ENCODE measurements around the gene STOML1. TPM values are rescaled to one million over a fixed set of nuclear protein-coding genes. Genes with fewer than 3 reads are reported as not detected.
"Not testable (repeated sequence)": the region's sequence is repeated elsewhere in the genome, so short reads cannot be mapped to it uniquely, and the experiment has no call there.

Gene STOML1
- total and polyA plus RNA-seq, 4 donors, result 10.5 to 19.2 (median 14.7) TPM

GRCh38 chr15:73979636-73980035 is 12.5 kb downstream of the STOML1 start:
- Histone ChIP-seq H3K27me3 (ENCODE audit: control insufficient read depth in 1 of 2, insufficient read depth in 2 of 2, low read length in 1 of 2) (no peaks in the 10 kb centered on the region), H3K4me3 (ENCODE audit: low read length in 2 of 2) (no peak overlapping the region), H3K27ac (ENCODE audit: low read depth in 1 of 2, low read length in 2 of 2) (no peak overlapping the region), H3K4me1 (ENCODE audit: control insufficient read depth in 1 of 2, insufficient read depth in 2 of 2, low read length in 2 of 2) (no peaks in the 10 kb centered on the region), H3K36me3 (ENCODE audit: control insufficient read depth in 1 of 2, insufficient read depth in 2 of 2, low read length in 1 of 2) (no peaks in the 10 kb centered on the region), H3K9me3 (ENCODE audit: control insufficient read depth, low read length) (no peaks in the 10 kb centered on the region)
- DNase-seq (no peak), ATAC-seq (ENCODE audit: low FRiP score) (no peak)
- intact Hi-C loops (cut with DNase I), result loop anchor here in 1 of 2 donors (5.0 kb wide), 1 partner anchor 338 kb away; no protein-coding TSS in a partner anchor
- 95 to 100% methylated on average over 1 of the region's 1 CpG for WGBS, 2 donors

- WGBS, 2 donors, result 90 to 93% methylated on average over 3 of the region's 3 CpGs
- no peak for ATAC-seq (ENCODE audit: low FRiP score)
- Histone ChIP-seq H3K4me3 (ENCODE audit: low read length in 2 of 2) (no peak overlapping the region), H3K36me3 (ENCODE audit: control insufficient read depth in 1 of 2, insufficient read depth in 2 of 2, low read length in 1 of 2) (no peaks in the 10 kb centered on the region), H3K4me1 (ENCODE audit: control insufficient read depth in 1 of 2, insufficient read depth in 2 of 2, low read length in 2 of 2) (no peaks in the 10 kb centered on the region), H3K27me3 (ENCODE audit: control insufficient read depth in 1 of 2, insufficient read depth in 2 of 2, low read length in 1 of 2) (no peaks in the 10 kb centered on the region), H3K27ac (ENCODE audit: low read depth in 1 of 2, low read length in 2 of 2) (no peak overlapping the region), H3K9me3 (ENCODE audit: control insufficient read depth, low read length) (no peaks in the 10 kb centered on the region)
- DNase-seq, result no peak
- intact Hi-C loops (cut with DNase I), result no loop called here
These were observed 13.2 kb downstream of the STOML1 start for GRCh38 chr15:73978896-73979295.

GRCh38 chr15:73975440-73976125 is 16.5 kb downstream of the STOML1 start:
- ATAC-seq (ENCODE audit: low FRiP score); H3K4me3 ChIP-seq (ENCODE audit: low read length in 2 of 2); H3K27me3 ChIP-seq (ENCODE audit: control insufficient read depth in 1 of 2, insufficient read depth in 2 of 2, low read length in 1 of 2); H3K4me1 ChIP-seq (ENCODE audit: control insufficient read depth in 1 of 2, insufficient read depth in 2 of 2, low read length in 2 of 2); intact Hi-C loops (cut with DNase I); H3K27ac ChIP-seq (ENCODE audit: low read depth in 1 of 2, low read length in 2 of 2); H3K36me3 ChIP-seq (ENCODE audit: control insufficient read depth in 1 of 2, insufficient read depth in 2 of 2, low read length in 1 of 2); H3K9me3 ChIP-seq (ENCODE audit: control insufficient read depth, low read length): not testable (repeated sequence)
- DNase-seq, result peak; percentile 6 to 64
- 63 to 65% methylated on average over 18 of the region's 18 CpGs for WGBS, 2 donors

GRCh38 chr15:73973683-73974200 is 18.4 kb downstream of the STOML1 start:
- H3K4me1 ChIP-seq (ENCODE audit: control insufficient read depth in 1 of 2, insufficient read depth in 2 of 2, low read length in 2 of 2); ATAC-seq (ENCODE audit: low FRiP score); H3K36me3 ChIP-seq (ENCODE audit: control insufficient read depth in 1 of 2, insufficient read depth in 2 of 2, low read length in 1 of 2); H3K27ac ChIP-seq (ENCODE audit: low read depth in 1 of 2, low read length in 2 of 2); H3K4me3 ChIP-seq (ENCODE audit: low read length in 2 of 2); H3K9me3 ChIP-seq (ENCODE audit: control insufficient read depth, low read length); H3K27me3 ChIP-seq (ENCODE audit: control insufficient read depth in 1 of 2, insufficient read depth in 2 of 2, low read length in 1 of 2): not testable (repeated sequence)
- 81 to 92% methylated on average over 34 to 39 of the region's 39 CpGs for WGBS, 2 donors
- intact Hi-C loops (cut with DNase I), result loop anchor here (5.0 kb wide), 2 partner anchors 64 to 344 kb away; no protein-coding TSS in a partner anchor
- peak in 1 of 2 donors; percentile 50 for DNase-seq

- peak; percentile 90 to 95 for DNase-seq
- 22 to 27% methylated on average over 26 of the region's 26 CpGs for WGBS, 2 donors
- H3K9me3 ChIP-seq (ENCODE audit: control insufficient read depth, low read length), result no peaks in the 10 kb centered on the region
- no peak overlapping the region for H3K27ac ChIP-seq (ENCODE audit: low read depth in 1 of 2, low read length in 2 of 2)
- peak; percentile 91 for ATAC-seq (ENCODE audit: low FRiP score)
- intact Hi-C loops (cut with DNase I), result loop anchor here (5.0 kb wide), 2 partner anchors 64 to 344 kb away; no protein-coding TSS in a partner anchor
- no peaks in the 10 kb centered on the region for H3K36me3 ChIP-seq (ENCODE audit: control insufficient read depth in 1 of 2, insufficient read depth in 2 of 2, low read length in 1 of 2)
- H3K4me1 ChIP-seq (ENCODE audit: control insufficient read depth in 1 of 2, insufficient read depth in 2 of 2, low read length in 2 of 2), result no peaks in the 10 kb centered on the region
- H3K4me3 ChIP-seq (ENCODE audit: low read length in 2 of 2), result no peak overlapping the region
- no peaks in the 10 kb centered on the region for H3K27me3 ChIP-seq (ENCODE audit: control insufficient read depth in 1 of 2, insufficient read depth in 2 of 2, low read length in 1 of 2)
These were observed 19.0 kb downstream of the STOML1 start for GRCh38 chr15:73972984-73973682.

GRCh38 chr15:73969151-73969759 is 22.8 kb downstream of the STOML1 start:
- Histone ChIP-seq H3K36me3 (ENCODE audit: control insufficient read depth in 1 of 2, insufficient read depth in 2 of 2, low read length in 1 of 2) (no peaks in the 10 kb centered on the region), H3K4me3 (ENCODE audit: low read length in 2 of 2) (no peak overlapping the region), H3K4me1 (ENCODE audit: control insufficient read depth in 1 of 2, insufficient read depth in 2 of 2, low read length in 2 of 2) (no peaks in the 10 kb centered on the region), H3K27ac (ENCODE audit: low read depth in 1 of 2, low read length in 2 of 2) (no peak overlapping the region), H3K9me3 (ENCODE audit: control insufficient read depth, low read length) (no peaks in the 10 kb centered on the region), H3K27me3 (ENCODE audit: control insufficient read depth in 1 of 2, insufficient read depth in 2 of 2, low read length in 1 of 2) (no peaks in the 10 kb centered on the region)
- peak in 1 of 2 donors; percentile 58 for DNase-seq
- 79 to 85% methylated on average over 6 of the region's 6 CpGs for WGBS, 2 donors
- intact Hi-C loops (cut with DNase I), result no loop called here
- no peak for ATAC-seq (ENCODE audit: low FRiP score)

GRCh38 chr15:73968461-73968860 is 23.6 kb downstream of the STOML1 start:
- DNase-seq, result no peak
- ATAC-seq (ENCODE audit: low FRiP score), result no peak
- Histone ChIP-seq H3K36me3 (ENCODE audit: control insufficient read depth in 1 of 2, insufficient read depth in 2 of 2, low read length in 1 of 2) (no peaks in the 10 kb centered on the region), H3K4me3 (ENCODE audit: low read length in 2 of 2) (no peak overlapping the region), H3K9me3 (ENCODE audit: control insufficient read depth, low read length) (no peaks in the 10 kb centered on the region), H3K27ac (ENCODE audit: low read depth in 1 of 2, low read length in 2 of 2) (no peak overlapping the region), H3K27me3 (ENCODE audit: control insufficient read depth in 1 of 2, insufficient read depth in 2 of 2, low read length in 1 of 2) (no peaks in the 10 kb centered on the region), H3K4me1 (ENCODE audit: control insufficient read depth in 1 of 2, insufficient read depth in 2 of 2, low read length in 2 of 2) (no peaks in the 10 kb centered on the region)
- 90 to 95% methylated on average over 3 of the region's 3 CpGs for WGBS, 2 donors
- intact Hi-C loops (cut with DNase I), result no loop called here

GRCh38 chr15:73965758-73966113 is 26.4 kb downstream of the STOML1 start:
- WGBS, 2 donors, result 64 to 65% methylated on average over 2 of the region's 2 CpGs
- H3K27me3 ChIP-seq (ENCODE audit: control insufficient read depth in 1 of 2, insufficient read depth in 2 of 2, low read length in 1 of 2), result no peaks in the 10 kb centered on the region
- intact Hi-C loops (cut with DNase I), result loop anchor here (2.0 kb wide), 3 partner anchors 17 to 91 kb away; no protein-coding TSS in a partner anchor

More at GRCh38 chr15:73965758-73966113, 26.4 kb downstream of the STOML1 start:
- ATAC-seq (ENCODE audit: low FRiP score), result no peak
- Histone ChIP-seq H3K27ac (ENCODE audit: low read depth in 1 of 2, low read length in 2 of 2) (no peak overlapping the region), H3K36me3 (ENCODE audit: control insufficient read depth in 1 of 2, insufficient read depth in 2 of 2, low read length in 1 of 2) (no peaks in the 10 kb centered on the region), H3K4me3 (ENCODE audit: low read length in 2 of 2) (no peak overlapping the region), H3K9me3 (ENCODE audit: control insufficient read depth, low read length) (no peaks in the 10 kb centered on the region), H3K4me1 (ENCODE audit: control insufficient read depth in 1 of 2, insufficient read depth in 2 of 2, low read length in 2 of 2) (no peaks in the 10 kb centered on the region)
- no peak for DNase-seq

Measured in aorta (tissue), 5 donors.